ENCODE data around the gene KIRREL3. TPM values are rescaled to one million over a fixed set of nuclear protein-coding genes. Genes with fewer than 3 reads are reported as not detected.

The KIRREL3 gene
- total and polyA plus RNA-seq, 2 of the 4 experiments (the other 2 are of a cell fraction) = 10.9 to 15.9 TPM

- Histone ChIP-seq H2BK15ac (ENCODE audit: low read depth, low read length) (no peak overlapping the region), H3K18ac (ENCODE audit: low read depth, low read length) (no peak overlapping the region), H3K27me3 (ENCODE audit: control insufficient read depth, insufficient read depth, low read length) (no peaks in the 10 kb centered on the region), H3K23ac (ENCODE audit: low read depth, low read length) (no peak overlapping the region), H3K56ac (ENCODE audit: extremely low read depth, insufficient read depth, low read length) (no peak overlapping the region), H3K14ac (replicated peaks; ENCODE audit: low read depth, low read length) (no peak overlapping the region), H3K27ac (ENCODE audit: insufficient read depth, low read length) (no peak overlapping the region), H2AK9ac (replicated peaks; ENCODE audit: low read depth, low read length, poor library complexity) (no peak overlapping the region), H3K9me1 (ENCODE audit: insufficient read depth, low read length) (no peaks in the 10 kb centered on the region), H4K20me1 (ENCODE audit: insufficient read depth, low read length) (no peaks in the 10 kb centered on the region), H4K91ac (ENCODE audit: insufficient read depth, low read depth, low read length) (no peak overlapping the region), H4K5ac (ENCODE audit: low read depth, low read length) (no peak overlapping the region), H2AK5ac (ENCODE audit: low read depth, low read length) (no peak overlapping the region), H3K4ac (ENCODE audit: low read depth, low read length) (no peak overlapping the region), H3K4me3 (ENCODE audit: insufficient read depth, low read depth, low read length) (no peak overlapping the region), H2AFZ (replicated peaks; ENCODE audit: low read length, poor library complexity) (no peak overlapping the region), H3K4me2 (ENCODE audit: low read depth, low read length) (no peak overlapping the region), H2BK5ac (ENCODE audit: low read depth, low read length, poor library complexity, severe bottlenecking) (no peak overlapping the region), H4K8ac (ENCODE audit: low read depth in 2 of 2, low read length in 2 of 2) (no peak overlapping the region), H3K79me1 (ENCODE audit: low read depth in 1 of 2, low read length in 2 of 2) (no peaks in the 10 kb centered on the region), H2BK20ac (ENCODE audit: low read depth, low read length) (no peak overlapping the region), H3K4me1 (ENCODE audit: control insufficient read depth, insufficient read depth, low read length) (no peaks in the 10 kb centered on the region), H3K9me3 (ENCODE audit: control insufficient read depth, insufficient read depth, low read length) (no peaks in the 10 kb centered on the region), H3K9ac (ENCODE audit: low read depth, low read length) (no peak overlapping the region), H2BK120ac (ENCODE audit: low read depth, low read length) (no peak overlapping the region), H3K36me3 (ENCODE audit: control insufficient read depth, insufficient read depth, low read length) (no peaks in the 10 kb centered on the region)
- no TSS peak for BruUV-seq (replicated peaks)
- dilution Hi-C loops (cut with HindIII; ENCODE audit: low sequenced_read_pairs, unreplicated experiment) = no loop called here
- CTCF ChIA-PET = interaction anchor here (0.6 to 0.7 kb wide), 2 partner anchors 88 to 276 kb away, joined by 3 read pairs; no protein-coding TSS in a partner anchor
- DNase-seq = no peak
- POLR2A ChIA-PET (ENCODE audit: unreplicated experiment) = no interaction called here
- intact Hi-C loops (cut with micrococcal nuclease) = loop anchor here (10.0 kb wide), 1 partner anchor 290 kb away; no protein-coding TSS in a partner anchor
- no peak for ATAC-seq (ENCODE audit: low read depth)
- no CpG with 5 or more reads among the region's 7 CpGs for WGBS, 2 experiments (ENCODE audit: extremely low coverage in 2 of 2, insufficient read length in 1 of 2)
- in situ Hi-C loops (cut with MboI; ENCODE audit: low sequenced_read_pairs) = loop anchor here (10.0 to 25.0 kb wide), 2 partner anchors 300 to 733 kb away; partner anchors contain the start of gene DCPS
- TF ChIP-seq FOS (IDR thresholded peaks at IDR 0.05; ENCODE audit: low read depth, low read length) = no peak
- no peak for TF ChIP-seq USF2 (IDR thresholded peaks at IDR 0.05; ENCODE audit: low read depth, low read length)
- no peak for TF ChIP-seq BHLHE40 (IDR thresholded peaks at IDR 0.05; ENCODE audit: low read depth, low read length)
These were observed 396.1 kb downstream of the KIRREL3 start for GRCh38 chr11:126604461-126604860.

Measured in IMR-90 (cell line).